CD4-positive, alpha-beta T cell treated with Interleukin-21 for 1 hour (primary cell): Measurements from ENCODE around the gene CCN6.

Experiments
- DNase-seq: peaks from one replicate; pipeline ENCODE4 v3.0.0-alpha.2; 2020

The CCN6 gene

DNA sequence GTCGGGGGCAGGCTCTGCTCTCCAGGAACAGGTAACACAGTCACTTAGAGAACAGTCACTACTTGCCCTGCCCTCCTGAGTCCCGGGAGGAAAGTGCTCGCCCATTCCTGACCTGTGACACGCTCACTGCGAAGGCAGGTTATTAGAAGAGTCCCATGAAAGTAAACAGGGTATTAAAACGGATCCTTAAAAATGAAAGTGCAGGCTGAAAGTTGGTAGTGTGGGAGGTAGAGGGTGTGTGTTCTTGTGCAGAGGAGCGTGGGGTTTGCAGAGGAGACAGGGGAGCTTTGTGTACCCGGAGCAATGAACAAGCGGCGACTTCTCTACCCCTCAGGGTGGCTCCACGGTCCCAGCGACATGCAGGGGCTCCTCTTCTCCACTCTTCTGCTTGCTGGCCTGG lies at the start of gene CCN6:
CCN6 (plus strand) TSS at position 104 of the 400 bp plus-strand sequence; CDS start at position 358, 254 bp downstream.
- DNase-seq = no peak

- no peak for DNase-seq
Observed at GRCh38 chr6:112004201-112005012, 49.5 kb upstream of the CCN6 start.

DNA sequence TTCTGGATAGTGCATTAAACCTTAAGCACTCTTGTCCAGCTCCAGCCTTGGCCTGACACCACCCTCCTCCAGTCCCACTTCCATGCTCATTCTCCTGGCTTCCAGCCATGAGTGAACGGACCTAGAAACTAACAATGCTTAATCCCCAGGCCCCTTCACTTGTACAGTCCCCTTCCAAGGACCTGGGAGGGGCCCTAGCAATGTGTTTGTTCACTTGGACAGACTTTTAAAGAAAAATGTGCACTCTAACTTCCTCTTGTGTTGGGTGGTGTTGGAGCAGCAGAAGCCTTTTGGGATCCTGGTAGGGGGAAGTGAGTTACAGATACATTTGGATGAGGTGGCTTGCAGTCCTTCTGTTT lies 48.9 kb upstream of the CCN6 start:
- DNase-seq = no peak

DNA sequence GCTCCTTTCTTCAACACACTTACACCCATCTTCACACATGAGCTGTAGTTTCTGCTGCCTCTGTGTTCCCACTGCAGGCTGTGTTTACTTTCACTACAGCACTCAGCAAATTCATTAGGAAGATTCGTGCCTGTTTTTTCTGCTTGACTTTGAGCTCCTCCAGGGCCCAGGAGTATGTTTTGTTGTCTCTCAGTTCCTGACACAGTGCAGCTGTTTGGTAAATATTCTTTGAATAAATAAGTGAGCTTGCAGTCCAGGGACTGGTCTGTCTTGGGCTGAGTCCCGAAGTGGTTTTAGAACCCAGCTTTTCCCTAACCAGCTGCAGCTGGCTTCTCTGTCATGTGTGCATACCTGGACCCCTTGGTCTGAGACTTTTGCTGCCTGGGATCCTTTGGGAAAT lies 46.6 kb upstream of the CCN6 start:
- no peak for DNase-seq

DNA sequence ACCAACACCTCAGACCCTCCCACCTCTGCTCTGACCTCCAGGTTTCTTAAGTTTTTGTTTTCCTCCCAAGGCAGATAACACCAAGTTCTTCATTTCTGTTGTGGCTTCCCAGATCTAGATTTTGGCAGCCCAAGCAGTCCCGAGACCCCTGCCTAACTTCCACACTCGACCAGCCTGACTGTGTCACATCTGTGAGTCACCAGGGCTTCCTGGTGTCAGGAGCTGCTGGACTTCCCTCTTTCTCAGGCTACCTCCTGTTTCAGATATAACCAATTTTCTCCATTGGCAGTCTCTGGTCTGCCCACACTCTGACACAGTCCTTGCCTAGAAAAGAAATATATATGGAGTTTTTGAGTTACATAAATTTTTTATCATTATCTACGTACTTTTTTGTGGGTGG lies 46.1 kb upstream of the CCN6 start:
- no peak for DNase-seq

GRCh38 chr6:112008482-112008881 lies 45.4 kb upstream of the CCN6 start:
- DNase-seq = no peak

- DNase-seq = peak; percentile 49
Observed at GRCh38 chr6:112010328-112010727, 43.6 kb upstream of the CCN6 start.

DNA sequence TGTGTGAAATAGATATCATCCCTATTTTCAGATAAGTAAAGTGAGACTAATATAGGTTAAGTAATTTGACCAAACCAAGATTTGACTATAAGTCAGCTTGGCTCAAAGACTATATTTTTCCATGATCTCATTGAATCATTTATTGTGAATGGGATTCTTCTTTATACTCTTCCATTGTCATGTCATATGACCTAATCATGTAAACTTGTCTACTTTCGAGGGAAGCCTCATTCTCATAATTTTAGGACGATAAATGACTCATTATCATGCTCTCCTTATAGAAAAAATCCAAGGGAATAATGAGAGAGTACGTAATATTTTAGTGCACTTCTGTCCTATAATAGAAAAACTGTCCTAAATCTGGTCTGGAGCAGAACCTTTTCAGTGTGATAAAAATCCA lies 40.9 kb upstream of the CCN6 start:
- DNase-seq = no peak

- DNase-seq = no peak
Observed at GRCh38 chr6:112014483-112014882, 39.4 kb upstream of the CCN6 start.

DNA sequence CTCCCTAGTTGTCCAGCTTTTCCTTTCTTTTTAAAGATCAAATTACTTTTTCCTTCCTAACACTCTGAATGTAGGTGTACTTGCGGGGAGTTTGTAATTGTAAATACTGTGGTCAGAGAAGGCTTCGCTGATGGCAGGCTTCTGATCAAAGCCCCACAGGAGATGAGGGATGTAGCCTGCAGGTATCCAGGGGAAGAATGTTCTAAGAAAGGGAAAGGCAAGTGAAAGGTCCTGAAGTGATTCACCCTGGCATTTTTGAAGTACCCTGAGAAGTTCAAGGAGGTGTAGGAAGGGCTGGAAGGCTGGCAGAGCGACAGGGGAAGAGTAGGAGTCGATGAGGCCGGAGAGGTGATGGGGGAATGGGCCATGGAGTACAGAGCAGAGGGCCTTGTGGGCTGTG lies 38.2 kb upstream of the CCN6 start:
- no peak for DNase-seq

DNA sequence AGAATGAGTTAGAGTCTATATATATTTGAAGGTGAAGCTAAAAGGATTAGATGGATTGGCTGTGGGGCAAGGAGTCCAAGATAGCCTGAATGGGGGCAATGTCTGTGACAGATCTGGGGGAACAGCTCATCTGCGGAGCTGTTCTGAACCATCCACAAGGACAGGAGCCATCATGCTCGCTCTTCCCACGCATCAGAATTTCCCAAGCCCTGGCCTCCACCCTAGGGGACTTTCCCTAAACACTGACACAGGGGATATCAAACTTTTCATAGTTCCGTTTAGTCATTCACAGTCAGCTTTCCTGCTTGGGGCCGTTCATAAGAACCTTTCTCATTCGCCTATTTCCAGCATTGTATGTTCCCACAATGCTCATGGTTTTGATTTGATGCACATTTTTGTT lies 37.6 kb upstream of the CCN6 start:
- no peak for DNase-seq

- DNase-seq = no peak
Observed at GRCh38 chr6:112017169-112017568, 36.7 kb upstream of the CCN6 start.

DNA sequence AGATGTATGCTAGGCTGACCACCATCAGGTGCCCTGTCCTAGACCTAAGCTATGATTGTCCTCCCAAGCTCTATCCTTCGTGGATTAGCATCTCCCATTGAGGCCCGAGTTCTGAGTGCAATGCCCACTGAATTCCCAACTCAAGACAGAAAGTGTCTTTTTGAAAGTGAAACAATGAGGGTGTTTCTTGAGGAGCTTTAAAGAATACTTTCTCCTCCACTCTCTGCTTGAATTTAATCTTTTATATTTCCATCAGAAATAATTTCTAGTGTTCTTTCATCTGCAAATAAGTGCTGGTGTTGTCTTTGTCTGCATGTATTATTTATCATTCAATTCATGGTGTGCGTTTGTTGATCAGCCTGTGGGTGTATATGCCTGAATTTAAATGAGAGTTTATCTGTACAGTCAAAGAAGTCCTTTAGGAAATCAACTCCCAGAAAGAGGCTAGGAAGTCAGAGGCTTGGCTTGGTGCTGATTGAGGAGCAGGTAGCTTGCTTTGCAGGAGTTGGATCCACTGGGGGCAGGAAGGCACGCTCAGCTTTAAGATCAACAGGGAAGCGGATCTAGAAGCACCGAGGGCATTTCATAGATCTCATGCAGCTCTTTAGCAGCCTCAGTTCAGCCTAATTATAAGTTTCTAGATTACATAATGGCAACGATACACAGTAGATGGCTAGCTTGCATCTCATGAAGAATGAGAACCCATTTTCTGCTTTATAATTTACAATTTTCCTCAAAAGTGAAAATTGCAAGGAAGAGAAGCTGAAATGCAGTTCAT lies 36.0 kb upstream of the CCN6 start:
- no peak for DNase-seq

DNA sequence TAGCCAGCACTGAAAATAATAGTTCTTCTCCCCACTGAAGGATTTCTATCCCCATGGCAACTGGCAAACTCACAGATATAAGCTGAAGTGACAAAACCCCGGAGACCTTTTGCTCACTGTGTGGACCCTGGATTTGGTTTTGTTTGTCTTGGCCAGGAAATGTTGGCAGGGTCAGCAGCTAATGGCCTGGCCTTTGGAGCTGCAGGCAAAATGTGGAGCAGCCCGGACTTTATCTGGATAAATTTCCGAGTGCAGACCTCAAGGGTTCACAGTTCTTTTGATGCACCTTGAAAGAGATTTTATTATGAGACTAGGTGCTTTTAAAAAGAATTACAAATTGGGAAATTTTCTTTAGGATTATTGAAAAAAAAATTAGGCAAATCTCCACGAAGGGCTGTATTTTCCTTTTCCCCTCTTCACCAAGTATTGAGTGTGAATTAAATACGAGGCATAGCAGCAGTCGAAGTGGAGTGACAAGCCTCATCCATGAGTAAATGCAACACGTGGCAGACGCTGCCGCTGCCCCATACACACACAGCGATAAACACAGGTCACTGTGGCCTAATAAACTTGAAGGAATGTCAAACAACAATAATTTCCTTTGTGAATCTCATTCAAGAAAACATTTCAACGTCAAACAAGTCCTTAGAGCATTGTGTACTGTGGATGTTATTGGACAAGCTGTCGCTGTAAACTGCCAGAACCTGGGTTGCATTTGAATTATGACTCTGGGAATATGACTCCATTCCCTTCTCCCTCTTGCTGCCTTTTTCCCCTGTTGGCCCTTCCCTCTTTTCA lies 35.1 kb upstream of the CCN6 start:
- no peak for DNase-seq

GRCh38 chr6:112019589-112019988 lies 34.3 kb upstream of the CCN6 start:
- DNase-seq = no peak

GRCh38 chr6:112021691-112022310 lies 32.1 kb upstream of the CCN6 start:
- no peak for DNase-seq

- DNase-seq = no peak
Observed at GRCh38 chr6:112022749-112023148, 31.2 kb upstream of the CCN6 start.

GRCh38 chr6:112024464-112024863 lies 29.4 kb upstream of the CCN6 start:
- DNase-seq = no peak

GRCh38 chr6:112026933-112027332 lies 27.0 kb upstream of the CCN6 start:
- no peak for DNase-seq

- DNase-seq = peak; percentile 82
Observed at GRCh38 chr6:112027942-112028674, 25.8 kb upstream of the CCN6 start.

DNA sequence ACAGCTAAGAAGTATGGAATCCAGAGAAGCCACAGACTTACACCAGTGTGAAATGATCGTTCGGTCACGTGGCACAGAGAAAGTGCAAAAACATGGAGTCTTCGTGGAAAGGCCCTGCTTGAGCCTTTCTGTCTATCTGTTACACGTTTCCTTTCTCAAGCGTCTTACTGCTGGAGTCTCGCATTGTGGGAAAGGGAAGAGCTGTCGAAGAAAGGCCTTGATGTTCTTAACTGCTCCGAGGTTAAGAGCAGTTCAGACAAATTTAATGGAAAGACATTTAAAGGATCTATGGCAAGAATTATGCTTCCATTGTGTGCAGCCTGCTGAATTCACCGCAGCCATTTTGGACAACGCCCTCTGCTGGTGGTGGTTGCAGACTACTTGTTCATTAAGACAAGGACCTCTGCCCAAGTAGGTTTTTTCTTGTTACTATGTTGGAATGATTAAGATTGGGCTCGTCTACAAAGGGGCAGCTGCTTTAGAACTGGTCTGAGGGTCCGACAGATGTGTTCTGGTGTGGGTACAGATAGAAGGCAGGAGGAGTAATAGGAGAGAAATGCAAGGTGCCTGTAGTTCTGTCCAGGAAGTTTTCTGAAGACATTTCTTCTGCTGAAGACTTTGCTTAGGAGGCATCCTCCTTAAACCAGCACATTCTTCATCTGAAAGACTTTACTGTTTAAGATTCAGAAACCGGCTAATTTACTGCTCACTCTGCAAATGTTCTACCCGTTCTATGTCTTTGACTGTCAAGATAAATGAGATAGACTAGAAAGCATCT lies 24.7 kb upstream of the CCN6 start:
- peak; percentile 66 for DNase-seq
